ENCODE measurements around the gene SHLD1.

DNA sequence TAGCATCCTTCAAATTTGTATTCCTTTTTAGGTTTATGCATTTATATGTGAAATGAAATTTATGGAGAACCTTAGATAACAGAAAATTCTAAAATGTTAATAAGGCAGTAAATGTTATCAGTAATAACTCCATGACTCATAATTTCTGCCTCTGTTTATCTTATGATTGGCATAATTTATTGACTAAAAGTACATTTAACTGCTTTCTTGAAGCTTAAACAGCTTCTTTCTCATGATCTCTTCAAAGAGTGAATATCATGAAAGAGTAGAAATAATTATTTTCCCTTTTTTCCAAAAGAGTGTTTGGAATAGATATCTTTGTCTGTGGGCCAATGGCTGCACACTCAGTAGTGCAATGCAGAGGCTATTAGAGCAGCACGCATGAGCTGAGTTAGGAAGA, 91.3 kb downstream of the SHLD1 start:
- TF ChIP-seq TAF1 (IDR thresholded peaks at IDR 0.05; ENCODE audit: low read depth): no peak
- TF ChIP-seq, protein P1, sequence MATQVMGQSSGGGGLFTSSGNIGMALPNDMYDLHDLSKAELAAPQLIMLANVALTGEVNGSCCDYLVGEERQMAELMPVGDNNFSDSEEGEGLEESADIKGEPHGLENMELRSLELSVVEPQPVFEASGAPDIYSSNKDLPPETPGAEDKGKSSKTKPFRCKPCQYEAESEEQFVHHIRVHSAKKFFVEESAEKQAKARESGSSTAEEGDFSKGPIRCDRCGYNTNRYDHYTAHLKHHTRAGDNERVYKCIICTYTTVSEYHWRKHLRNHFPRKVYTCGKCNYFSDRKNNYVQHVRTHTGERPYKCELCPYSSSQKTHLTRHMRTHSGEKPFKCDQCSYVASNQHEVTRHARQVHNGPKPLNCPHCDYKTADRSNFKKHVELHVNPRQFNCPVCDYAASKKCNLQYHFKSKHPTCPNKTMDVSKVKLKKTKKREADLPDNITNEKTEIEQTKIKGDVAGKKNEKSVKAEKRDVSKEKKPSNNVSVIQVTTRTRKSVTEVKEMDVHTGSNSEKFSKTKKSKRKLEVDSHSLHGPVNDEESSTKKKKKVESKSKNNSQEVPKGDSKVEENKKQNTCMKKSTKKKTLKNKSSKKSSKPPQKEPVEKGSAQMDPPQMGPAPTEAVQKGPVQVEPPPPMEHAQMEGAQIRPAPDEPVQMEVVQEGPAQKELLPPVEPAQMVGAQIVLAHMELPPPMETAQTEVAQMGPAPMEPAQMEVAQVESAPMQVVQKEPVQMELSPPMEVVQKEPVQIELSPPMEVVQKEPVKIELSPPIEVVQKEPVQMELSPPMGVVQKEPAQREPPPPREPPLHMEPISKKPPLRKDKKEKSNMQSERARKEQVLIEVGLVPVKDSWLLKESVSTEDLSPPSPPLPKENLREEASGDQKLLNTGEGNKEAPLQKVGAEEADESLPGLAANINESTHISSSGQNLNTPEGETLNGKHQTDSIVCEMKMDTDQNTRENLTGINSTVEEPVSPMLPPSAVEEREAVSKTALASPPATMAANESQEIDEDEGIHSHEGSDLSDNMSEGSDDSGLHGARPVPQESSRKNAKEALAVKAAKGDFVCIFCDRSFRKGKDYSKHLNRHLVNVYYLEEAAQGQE (IDR thresholded peaks at IDR 0.05; ENCODE audit: borderline replicate concordance): no peak
- no peak for TF ChIP-seq EZH2 (IDR thresholded peaks at IDR 0.05; ENCODE audit: borderline replicate concordance, insufficient read depth, low read length, poor library complexity, severe bottlenecking)
- TF ChIP-seq, protein P2, sequence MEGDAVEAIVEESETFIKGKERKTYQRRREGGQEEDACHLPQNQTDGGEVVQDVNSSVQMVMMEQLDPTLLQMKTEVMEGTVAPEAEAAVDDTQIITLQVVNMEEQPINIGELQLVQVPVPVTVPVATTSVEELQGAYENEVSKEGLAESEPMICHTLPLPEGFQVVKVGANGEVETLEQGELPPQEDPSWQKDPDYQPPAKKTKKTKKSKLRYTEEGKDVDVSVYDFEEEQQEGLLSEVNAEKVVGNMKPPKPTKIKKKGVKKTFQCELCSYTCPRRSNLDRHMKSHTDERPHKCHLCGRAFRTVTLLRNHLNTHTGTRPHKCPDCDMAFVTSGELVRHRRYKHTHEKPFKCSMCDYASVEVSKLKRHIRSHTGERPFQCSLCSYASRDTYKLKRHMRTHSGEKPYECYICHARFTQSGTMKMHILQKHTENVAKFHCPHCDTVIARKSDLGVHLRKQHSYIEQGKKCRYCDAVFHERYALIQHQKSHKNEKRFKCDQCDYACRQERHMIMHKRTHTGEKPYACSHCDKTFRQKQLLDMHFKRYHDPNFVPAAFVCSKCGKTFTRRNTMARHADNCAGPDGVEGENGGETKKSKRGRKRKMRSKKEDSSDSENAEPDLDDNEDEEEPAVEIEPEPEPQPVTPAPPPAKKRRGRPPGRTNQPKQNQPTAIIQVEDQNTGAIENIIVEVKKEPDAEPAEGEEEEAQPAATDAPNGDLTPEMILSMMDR (IDR thresholded peaks at IDR 0.05; ENCODE audit: poor library complexity, severe bottlenecking): no peak
- no peak for TF ChIP-seq MXI1 (conservative IDR thresholded peaks at IDR 0.05; ENCODE audit: poor library complexity, severe bottlenecking)
- no peak for TF ChIP-seq EP300 (conservative IDR thresholded peaks at IDR 0.05; ENCODE audit: poor library complexity, severe bottlenecking)
- TF ChIP-seq POLR2AphosphoS5 (IDR thresholded peaks at IDR 0.05): no peak
